Measurements from ENCODE around the gene HOXD12. TPM values are rescaled to one million over a fixed set of nuclear protein-coding genes. Genes with fewer than 3 reads are reported as not detected.

HOXD12 gene
- total RNA-seq, 2 experiments from 2014 or later, result not detected

GRCh38 chr2:176128172-176128981, 28.8 kb downstream of the HOXD12 start:
- CTCF ChIA-PET, result interaction anchor here (0.6 to 9.8 kb wide), 16 partner anchors 9 to 1033 kb away, joined by 3 to 95 read pairs (median 15); partner anchors contain the start of genes HOXD10 and HOXD4
- intact Hi-C loops (cut with micrococcal nuclease), result loop anchor here (5.0 kb wide), 2 partner anchors 524 to 1019 kb away; no protein-coding TSS in a partner anchor
- Mint-ChIP-seq H3K9me3 (no peaks in the 10 kb centered on the region), H3K36me3 (ENCODE audit: low read depth) (no peaks in the 10 kb centered on the region), H3K27ac (peak overlapping the region; percentile 57), H3K27me3 (peaks cover 79% of the 10 kb centered on the region), H3K4me3 (peak overlapping the region; percentile 15), H3K4me1 (ENCODE audit: low read depth) (peaks cover 28% of the 10 kb centered on the region)
- ATAC-seq (no peak), DNase-seq (no peak)
- POLR2A ChIA-PET, result interaction anchor here (0.5 to 0.6 kb wide), 3 partner anchors 13 to 860 kb away, joined by 3 read pairs; no protein-coding TSS in a partner anchor
- TF ChIP-seq CTCF (IDR thresholded peaks at IDR 0.05), result no peak

GRCh38 chr2:176128982-176129796, 29.6 kb downstream of the HOXD12 start, which contains the start of gene HOXD8:
TSS of gene HOXD8 (plus strand) at chr2:176129705. CDS start at chr2:176130367, 662 bp downstream.
- Mint-ChIP-seq H3K27me3 (peaks cover 79% of the 10 kb centered on the region), H3K9me3 (no peaks in the 10 kb centered on the region), H3K4me1 (ENCODE audit: low read depth) (peaks cover 25% of the 10 kb centered on the region), H3K4me3 (peak within 1 kb of the TSS; percentile 35), H3K36me3 (ENCODE audit: low read depth) (no peaks in the 10 kb centered on the region), H3K27ac (no peak within 1 kb of the TSS)
- ChIA-PET POLR2A (interaction anchor here (0.5 kb wide), 1 partner anchor 14 kb away, joined by 3 read pairs; no protein-coding TSS in a partner anchor), CTCF (interaction anchor here (1.4 to 9.8 kb wide), 7 partner anchors 11 to 1020 kb away, joined by 4 to 95 read pairs (median 38); no protein-coding TSS in a partner anchor)
- intact Hi-C loops (cut with micrococcal nuclease), result loop anchor here (5.0 kb wide), 2 partner anchors 523 to 1018 kb away; no protein-coding TSS in a partner anchor
- ATAC-seq, result no peak
- no peak for DNase-seq
- no peak for TF ChIP-seq CTCF (IDR thresholded peaks at IDR 0.05)

- Mint-ChIP-seq H3K4me3 (no peak overlapping the region), H3K27ac (no peak overlapping the region), H3K9me3 (no peaks in the 10 kb centered on the region), H3K36me3 (ENCODE audit: low read depth) (no peaks in the 10 kb centered on the region), H3K4me1 (ENCODE audit: low read depth) (peaks cover 25% of the 10 kb centered on the region), H3K27me3 (peaks cover 78% of the 10 kb centered on the region)
- ATAC-seq (no peak), DNase-seq (no peak)
- intact Hi-C loops (cut with micrococcal nuclease), result loop anchor here (5.0 kb wide), 4 partner anchors 43 to 1018 kb away; no protein-coding TSS in a partner anchor
- TF ChIP-seq CTCF (IDR thresholded peaks at IDR 0.05), result no peak
- ChIA-PET CTCF (interaction anchor here (1.0 to 9.8 kb wide), 4 partner anchors 10 to 523 kb away, joined by 3 to 95 read pairs (median 21); no protein-coding TSS in a partner anchor), POLR2A (no interaction called here)
Observed at GRCh38 chr2:176129813-176130146, 30.2 kb downstream of the HOXD12 start.

- H3K4me1 Mint-ChIP-seq (ENCODE audit: low read depth), result peaks cover 25% of the 10 kb centered on the region
- H3K27ac Mint-ChIP-seq, result no peak overlapping the region
- H3K4me3 Mint-ChIP-seq, result peak overlapping the region; percentile 35
- H3K27me3 Mint-ChIP-seq, result peaks cover 78% of the 10 kb centered on the region
- no peak for TF ChIP-seq CTCF (IDR thresholded peaks at IDR 0.05)
- POLR2A ChIA-PET, result interaction anchor here (0.6 kb wide), 1 partner anchor 1018 kb away, joined by 3 read pairs; no protein-coding TSS in a partner anchor
- DNase-seq, result peak; percentile 43
- no peaks in the 10 kb centered on the region for H3K9me3 Mint-ChIP-seq
- intact Hi-C loops (cut with micrococcal nuclease), result loop anchor here (5.0 kb wide), 2 partner anchors 42 to 507 kb away; no protein-coding TSS in a partner anchor
- CTCF ChIA-PET, result interaction anchor here (1.0 to 9.8 kb wide), 7 partner anchors 10 to 523 kb away, joined by 3 to 95 read pairs (median 4); no protein-coding TSS in a partner anchor
- peak; percentile 58 for ATAC-seq
- no peaks in the 10 kb centered on the region for H3K36me3 Mint-ChIP-seq (ENCODE audit: low read depth)
Observed at GRCh38 chr2:176130147-176130956, 30.8 kb downstream of the HOXD12 start.
